GM12891 (cell line): ENCODE measurements around the gene BICDL1.

Experiments
- POLR2A ChIP-seq: IDR thresholded peaks from 2 replicates; pipeline ENCODE4 v1.6.1; 2011; ENCODE audit warnings: low read depth, low read length, control low read depth
- TAF1 ChIP-seq: IDR thresholded peaks from 2 replicates; pipeline ENCODE4 v1.6.1; 2011; ENCODE audit warnings: low read depth, low read length, control low read depth

GRCh38 chr12:120024193-120024592, 35.2 kb downstream of the BICDL1 start:
- TF ChIP-seq TAF1 (no peak), POLR2A (no peak)
